Activated B cell treated with CpG ODN at 0.5 μM for 24 hours (primary cell): ENCODE data around the gene DGCR2. TPM values are rescaled to one million over a fixed set of nuclear protein-coding genes. Genes with fewer than 3 reads are reported as not detected.
A peak's percentile ranks its signal among the peaks of the same experiment; 100 is the strongest.
"Not testable (repeated sequence)": the region's sequence is repeated elsewhere in the genome, so short reads cannot be mapped to it uniquely, and the experiment has no call there.

Source experiments
- ATAC-seq: fragments of 200-7000 bp; cut with Tn5 transposase; one replicate; pipeline ENCODE4 v1.10.0; 2021; ENCODE audit warnings: low read depth, mild to moderate bottlenecking, moderate library complexity
- CTCF ChIA-PET: fragments of 350-600 bp; sonication (Branson Sonifier 250); formaldehyde crosslinking; loops from one replicate; lab custom pipeline; 2021; ENCODE audit warnings: antibody characterized with exemption; lab: Charles Lee
- POLR2A ChIA-PET: fragments of 350-600 bp; sonication (Branson Sonifier 250); formaldehyde crosslinking; loops from one replicate; lab custom pipeline; 2021; ENCODE audit warnings: antibody characterized with exemption; lab: Charles Lee
- DNase-seq: peaks from one replicate; pipeline ENCODE4 v3.0.0; 2022
- H3K27ac Mint-ChIP-seq: one replicate; pipeline ENCODE4 v1.8.0; 2020; ENCODE audit warnings: mixed read lengths
- H3K27me3 Mint-ChIP-seq: one replicate; pipeline ENCODE4 v1.8.0; 2021; ENCODE audit warnings: mixed read lengths
- H3K36me3 Mint-ChIP-seq: one replicate; pipeline ENCODE4 v1.8.0; 2021; ENCODE audit warnings: low read depth, mixed read lengths
- H3K4me1 Mint-ChIP-seq: one replicate; pipeline ENCODE4 v1.8.0; 2021; ENCODE audit warnings: mixed read lengths
- H3K4me3 Mint-ChIP-seq: one replicate; pipeline ENCODE4 v1.8.0; 2020; ENCODE audit warnings: mild to moderate bottlenecking, mixed read lengths
- H3K9me3 Mint-ChIP-seq: one replicate; pipeline ENCODE4 v1.8.0; 2020; ENCODE audit warnings: mixed read lengths
- intact Hi-C: fragments of 100-400 bp; cut with micrococcal nuclease; formaldehyde crosslinking; loops from one replicate; pipeline ENCODE4 v1.15.1; 2024
- total RNA-seq: library from RNA; stranded (reverse); gene quantifications from 2 replicates; pipeline ENCODE4 v1.2.3, GENCODE V29; 2022
- TF ChIP-seq, protein P1 (sequence below): fragments of 200-600 bp; IDR thresholded peaks from one replicate; pipeline ENCODE4 v1.8.0; 2022; ENCODE audit warnings: antibody characterized with exemption, mild to moderate bottlenecking

Gene DGCR2
- total RNA-seq, 1 donor from 2014 or later: 33.2 TPM

DNA sequence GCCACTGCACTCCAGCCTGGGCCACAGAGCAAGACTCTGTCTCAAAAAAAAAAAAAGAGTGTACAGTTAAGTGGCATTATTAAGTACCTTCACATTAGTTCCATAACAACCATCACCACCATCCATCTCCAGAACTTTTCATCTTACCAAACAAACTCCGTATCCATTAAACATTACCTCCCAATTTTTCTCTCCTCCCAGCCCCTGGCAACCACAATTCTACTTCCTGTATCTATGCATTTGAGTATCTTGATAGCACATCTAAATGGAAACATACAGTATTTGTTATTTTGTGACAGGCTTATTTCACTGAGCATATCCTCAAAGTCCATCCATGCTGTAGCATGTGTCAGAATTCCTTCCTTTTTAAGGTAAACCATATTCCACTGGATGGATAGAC, 46.8 kb downstream of the DGCR2 start:
- Mint-ChIP-seq H3K4me1 (peaks cover 2% of the 10 kb centered on the region), H3K9me3 (no peaks in the 10 kb centered on the region), H3K27ac (peak overlapping the region; percentile 9), H3K27me3 (no peaks in the 10 kb centered on the region), H3K4me3 (no peak overlapping the region), H3K36me3 (peaks cover 43% of the 10 kb centered on the region)
- TF ChIP-seq, protein P1, sequence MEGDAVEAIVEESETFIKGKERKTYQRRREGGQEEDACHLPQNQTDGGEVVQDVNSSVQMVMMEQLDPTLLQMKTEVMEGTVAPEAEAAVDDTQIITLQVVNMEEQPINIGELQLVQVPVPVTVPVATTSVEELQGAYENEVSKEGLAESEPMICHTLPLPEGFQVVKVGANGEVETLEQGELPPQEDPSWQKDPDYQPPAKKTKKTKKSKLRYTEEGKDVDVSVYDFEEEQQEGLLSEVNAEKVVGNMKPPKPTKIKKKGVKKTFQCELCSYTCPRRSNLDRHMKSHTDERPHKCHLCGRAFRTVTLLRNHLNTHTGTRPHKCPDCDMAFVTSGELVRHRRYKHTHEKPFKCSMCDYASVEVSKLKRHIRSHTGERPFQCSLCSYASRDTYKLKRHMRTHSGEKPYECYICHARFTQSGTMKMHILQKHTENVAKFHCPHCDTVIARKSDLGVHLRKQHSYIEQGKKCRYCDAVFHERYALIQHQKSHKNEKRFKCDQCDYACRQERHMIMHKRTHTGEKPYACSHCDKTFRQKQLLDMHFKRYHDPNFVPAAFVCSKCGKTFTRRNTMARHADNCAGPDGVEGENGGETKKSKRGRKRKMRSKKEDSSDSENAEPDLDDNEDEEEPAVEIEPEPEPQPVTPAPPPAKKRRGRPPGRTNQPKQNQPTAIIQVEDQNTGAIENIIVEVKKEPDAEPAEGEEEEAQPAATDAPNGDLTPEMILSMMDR: no peak
- ChIA-PET CTCF (no interaction called here), POLR2A (no interaction called here)
- no peak for DNase-seq
- ATAC-seq: no peak
- intact Hi-C loops: no loop called here

DNA sequence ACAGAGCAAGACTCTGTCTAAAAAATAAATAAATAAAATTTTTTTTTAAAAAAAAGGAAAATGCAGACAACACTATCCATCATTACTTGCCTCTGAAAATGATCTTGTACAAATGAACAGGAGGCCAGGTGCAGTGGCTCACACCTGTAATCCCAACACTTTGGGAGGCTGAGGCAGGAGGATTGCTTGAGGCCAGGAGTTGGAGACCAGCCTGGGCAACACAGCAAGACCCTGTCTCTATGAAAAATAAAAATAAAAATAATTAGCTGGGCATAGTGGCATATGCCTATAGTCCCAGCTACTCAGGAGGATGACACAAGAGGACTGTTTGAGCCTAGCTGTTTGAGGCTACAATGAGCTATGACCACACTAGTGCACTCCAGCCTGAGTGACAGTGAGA, 49.4 kb downstream of the DGCR2 start:
- ATAC-seq, intact Hi-C loops, H3K27ac Mint-ChIP-seq, H3K9me3 Mint-ChIP-seq, DNase-seq, H3K4me3 Mint-ChIP-seq, H3K27me3 Mint-ChIP-seq, POLR2A ChIA-PET: not testable (repeated sequence)
- Mint-ChIP-seq H3K4me1 (peaks cover 15% of the 10 kb centered on the region), H3K36me3 (peaks cover 48% of the 10 kb centered on the region)
- CTCF ChIA-PET: interaction anchor here (1.3 kb wide), 1 partner anchor 72 kb away, joined by 4 read pairs; the partner anchor contains the start of gene ESS2

DNA sequence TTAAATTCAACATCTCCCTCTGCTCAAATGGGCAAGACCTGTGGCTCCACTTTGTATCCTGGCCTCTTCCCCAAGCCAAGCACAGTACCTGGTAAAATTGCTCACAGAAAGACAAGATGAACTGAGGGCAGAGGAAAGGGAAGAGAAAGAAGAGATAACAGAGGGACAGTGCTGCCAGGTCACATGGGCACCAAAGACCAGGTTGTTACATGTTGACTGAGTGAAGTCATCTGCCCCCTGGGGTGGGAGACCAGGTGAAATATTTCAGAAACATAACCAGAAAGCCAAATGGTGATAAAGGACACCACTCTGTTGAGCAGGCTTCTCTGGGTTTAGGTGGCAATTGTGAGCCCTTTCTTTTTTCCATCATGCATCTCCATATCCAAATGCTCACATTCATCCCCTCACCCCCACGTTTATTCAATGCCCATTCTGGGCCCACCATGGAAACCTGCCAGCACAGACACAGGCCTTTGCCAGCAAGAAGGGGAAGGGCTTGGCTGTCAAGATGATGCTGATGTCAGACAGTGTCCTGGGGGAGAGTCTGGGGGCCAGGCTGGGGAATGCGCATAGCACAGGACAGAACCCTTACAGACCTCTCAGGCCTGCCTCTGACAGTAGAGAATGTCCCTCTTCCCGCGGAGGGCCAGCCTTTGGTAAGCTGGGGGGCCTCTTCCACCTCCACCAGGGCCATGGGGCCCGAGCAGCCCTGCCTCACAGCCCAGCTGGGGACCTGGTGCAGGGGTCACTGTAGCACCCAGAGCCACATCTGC, 51.6 kb downstream of the DGCR2 start:
- intact Hi-C loops: no loop called here
- TF ChIP-seq, protein P1: no peak
- POLR2A ChIA-PET: no interaction called here
- CTCF ChIA-PET: no interaction called here
- Mint-ChIP-seq H3K4me3 (no peak overlapping the region), H3K4me1 (peaks cover 15% of the 10 kb centered on the region), H3K27me3 (no peaks in the 10 kb centered on the region), H3K27ac (no peak overlapping the region), H3K9me3 (no peaks in the 10 kb centered on the region), H3K36me3 (peaks cover 61% of the 10 kb centered on the region)
- DNase-seq: no peak
- ATAC-seq: no peak

DNA sequence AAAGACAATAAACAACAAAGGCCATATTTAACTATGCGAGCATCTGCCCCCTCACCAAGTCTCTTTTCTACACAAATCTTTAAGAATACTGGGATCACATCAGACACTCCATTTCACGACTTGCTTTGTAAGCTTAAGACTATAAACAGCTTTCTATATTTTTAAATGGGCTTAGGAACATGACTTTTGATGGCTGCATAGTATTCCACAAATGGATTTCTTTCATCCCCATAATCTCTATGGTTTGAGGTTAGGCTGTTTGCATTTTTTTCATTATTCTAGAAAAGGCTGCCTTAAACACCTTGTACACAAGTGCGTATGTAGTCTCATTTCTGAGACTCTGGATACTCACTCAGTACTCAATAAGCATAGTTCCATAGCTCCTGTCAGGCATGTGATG, 52.8 kb downstream of the DGCR2 start:
- H3K4me3 Mint-ChIP-seq: no peak overlapping the region
- H3K27ac Mint-ChIP-seq: no peak overlapping the region
- no peaks in the 10 kb centered on the region for H3K27me3 Mint-ChIP-seq
- DNase-seq: no peak
- ATAC-seq: no peak
- no peaks in the 10 kb centered on the region for H3K9me3 Mint-ChIP-seq
- ChIA-PET CTCF (no interaction called here), POLR2A (no interaction called here)
- H3K4me1 Mint-ChIP-seq: peaks cover 15% of the 10 kb centered on the region
- TF ChIP-seq, protein P1: no peak
- H3K36me3 Mint-ChIP-seq: peaks cover 70% of the 10 kb centered on the region
- intact Hi-C loops: no loop called here

DNA sequence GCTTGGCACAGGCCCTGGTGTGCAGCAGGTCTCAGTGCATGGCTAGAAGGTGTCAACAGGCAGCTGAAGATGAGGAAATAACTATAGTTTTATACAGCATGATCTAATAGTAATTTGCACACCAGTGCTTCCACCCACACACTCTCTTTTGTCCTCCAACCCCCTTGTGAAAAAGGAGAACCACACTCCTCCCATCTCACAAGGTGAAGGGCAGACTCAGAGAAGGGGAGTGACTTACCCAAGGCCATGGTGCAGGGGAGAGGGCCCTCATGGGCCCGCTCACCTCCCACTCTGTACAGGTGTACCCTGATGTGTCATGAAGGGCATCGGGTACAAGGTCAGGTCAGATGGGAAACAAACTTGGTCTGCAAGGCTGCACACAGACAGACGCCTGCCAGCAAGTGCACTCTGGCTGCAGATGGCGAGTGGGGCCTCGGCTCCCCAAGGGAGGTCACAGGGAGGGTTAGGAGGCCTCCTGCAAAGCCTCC, 53.4 kb downstream of the DGCR2 start:
- intact Hi-C loops: no loop called here
- H3K9me3 Mint-ChIP-seq: no peaks in the 10 kb centered on the region
- H3K4me3 Mint-ChIP-seq: no peak overlapping the region
- DNase-seq (no peak), ATAC-seq (peak; percentile 66)
- H3K27ac Mint-ChIP-seq: peak overlapping the region; percentile 20
- peaks cover 15% of the 10 kb centered on the region for H3K4me1 Mint-ChIP-seq
- ChIA-PET CTCF (no interaction called here), POLR2A (no interaction called here)
- TF ChIP-seq, protein P1: no peak
- H3K36me3 Mint-ChIP-seq: peaks cover 77% of the 10 kb centered on the region
- no peaks in the 10 kb centered on the region for H3K27me3 Mint-ChIP-seq
